Gastrocnemius medialis (tissue), 4 donors: ENCODE measurements around the gene ADORA1.

Source experiments
- POLR2A ChIP-seq, 2 donors: fragments of 450-650 bp; IDR thresholded peaks; one replicate each; pipeline ENCODE4 v1.6.1; 2017; ENCODE audit warnings: antibody characterized with exemption in 2 of 2, mild to moderate bottlenecking in 2 of 2, moderate library complexity in 2 of 2
- TF ChIP-seq, protein P1 (sequence below), 5 experiments: fragments of 450-650 bp in 3 of 5; fragments of 200-600 bp in 2 of 5; sonication (generic) in 2 of 5; IDR thresholded peaks in 4 of 5; conservative IDR thresholded peaks in 1 of 5; 1 replicate in 4 of 5; 2 replicates in 1 of 5; pipeline ENCODE4 v1.5.1; 2016 to 2019; ENCODE audit warnings: antibody characterized with exemption in 5 of 5, mild to moderate bottlenecking in 3 of 5, moderate library complexity in 3 of 5

DNA sequence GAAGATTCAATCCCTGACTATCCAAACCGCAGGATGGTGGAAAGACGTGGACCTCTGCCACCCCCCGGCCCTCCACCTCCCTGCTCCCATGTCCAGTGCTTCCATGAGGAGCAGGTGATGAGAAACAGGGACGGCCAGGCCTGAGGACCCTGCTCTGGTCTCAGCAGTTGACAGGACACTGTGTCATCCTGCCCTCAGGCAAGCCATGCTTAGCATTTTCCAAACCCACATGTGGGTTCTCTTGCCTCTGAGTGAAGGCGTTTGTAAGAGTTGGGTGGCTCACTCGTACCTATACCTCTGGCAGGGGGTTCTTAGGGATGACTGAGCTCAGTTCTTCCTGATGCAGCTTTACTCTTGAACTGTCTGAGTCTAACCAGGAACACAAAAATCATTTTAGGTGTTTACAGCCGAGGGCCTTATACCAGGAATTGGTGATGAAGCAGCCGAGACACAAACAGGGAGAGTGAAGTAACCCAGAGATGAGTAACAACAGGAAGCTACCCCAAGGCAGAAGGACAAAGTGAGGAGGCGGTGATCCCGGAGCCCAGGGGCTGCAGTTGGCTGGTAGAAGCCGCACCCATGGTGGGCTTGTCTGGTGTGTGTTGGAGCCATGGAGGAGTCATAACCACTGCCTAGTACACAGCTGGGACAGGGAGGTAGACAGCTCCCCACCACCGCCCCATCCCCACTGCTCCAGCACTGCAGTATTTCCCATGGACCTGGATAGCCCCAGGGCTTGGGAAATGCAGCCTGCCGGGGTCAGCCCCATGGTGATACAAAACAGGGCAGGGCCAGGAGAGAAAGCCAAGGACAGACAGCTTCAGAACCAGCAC lies 26.7 kb downstream of the ADORA1 start:
- TF ChIP-seq, protein P1, sequence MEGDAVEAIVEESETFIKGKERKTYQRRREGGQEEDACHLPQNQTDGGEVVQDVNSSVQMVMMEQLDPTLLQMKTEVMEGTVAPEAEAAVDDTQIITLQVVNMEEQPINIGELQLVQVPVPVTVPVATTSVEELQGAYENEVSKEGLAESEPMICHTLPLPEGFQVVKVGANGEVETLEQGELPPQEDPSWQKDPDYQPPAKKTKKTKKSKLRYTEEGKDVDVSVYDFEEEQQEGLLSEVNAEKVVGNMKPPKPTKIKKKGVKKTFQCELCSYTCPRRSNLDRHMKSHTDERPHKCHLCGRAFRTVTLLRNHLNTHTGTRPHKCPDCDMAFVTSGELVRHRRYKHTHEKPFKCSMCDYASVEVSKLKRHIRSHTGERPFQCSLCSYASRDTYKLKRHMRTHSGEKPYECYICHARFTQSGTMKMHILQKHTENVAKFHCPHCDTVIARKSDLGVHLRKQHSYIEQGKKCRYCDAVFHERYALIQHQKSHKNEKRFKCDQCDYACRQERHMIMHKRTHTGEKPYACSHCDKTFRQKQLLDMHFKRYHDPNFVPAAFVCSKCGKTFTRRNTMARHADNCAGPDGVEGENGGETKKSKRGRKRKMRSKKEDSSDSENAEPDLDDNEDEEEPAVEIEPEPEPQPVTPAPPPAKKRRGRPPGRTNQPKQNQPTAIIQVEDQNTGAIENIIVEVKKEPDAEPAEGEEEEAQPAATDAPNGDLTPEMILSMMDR (IDR thresholded peaks at IDR 0.05 in 4 of 5, conservative IDR thresholded peaks at IDR 0.05 in 1 of 5), result no peak
- TF ChIP-seq POLR2A (IDR thresholded peaks at IDR 0.05), result no peak
